Stimulated activated CD4-positive, alpha-beta T cell treated with anti-CD3 and anti-CD28 coated beads, Interleukin-2, amount 100 ng/mL, for 4 hours (primary cell): ENCODE data around the gene INPP5F.
"Not testable (repeated sequence)": the region's sequence is repeated elsewhere in the genome, so short reads cannot be mapped to it uniquely, and the experiment has no call there.

ENCODE experiments used
- DNase-seq: peaks from one replicate; pipeline ENCODE4 v3.0.0-alpha.2; 2020; ENCODE audit warnings: low read depth

The INPP5F gene

DNA sequence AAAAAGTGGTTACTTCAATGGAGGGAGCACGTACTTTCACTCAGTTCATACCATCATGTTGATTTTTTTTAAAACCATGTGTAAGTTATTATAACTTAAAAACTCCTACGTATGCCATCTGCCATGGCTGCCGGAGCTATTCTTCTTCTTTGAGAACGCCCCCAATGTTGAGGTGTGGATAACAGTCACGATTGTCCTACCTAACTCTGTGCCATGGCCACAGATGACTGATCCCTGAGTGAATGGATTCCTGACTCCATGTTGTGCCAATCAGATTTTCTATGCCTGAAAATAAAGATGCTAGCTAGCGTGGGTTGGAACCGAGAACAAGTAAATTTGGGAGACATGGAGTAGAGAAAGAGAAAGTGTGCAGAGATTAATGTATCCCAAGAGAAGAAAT lies 141.5 kb downstream of the INPP5F start:
- no peak for DNase-seq

DNA sequence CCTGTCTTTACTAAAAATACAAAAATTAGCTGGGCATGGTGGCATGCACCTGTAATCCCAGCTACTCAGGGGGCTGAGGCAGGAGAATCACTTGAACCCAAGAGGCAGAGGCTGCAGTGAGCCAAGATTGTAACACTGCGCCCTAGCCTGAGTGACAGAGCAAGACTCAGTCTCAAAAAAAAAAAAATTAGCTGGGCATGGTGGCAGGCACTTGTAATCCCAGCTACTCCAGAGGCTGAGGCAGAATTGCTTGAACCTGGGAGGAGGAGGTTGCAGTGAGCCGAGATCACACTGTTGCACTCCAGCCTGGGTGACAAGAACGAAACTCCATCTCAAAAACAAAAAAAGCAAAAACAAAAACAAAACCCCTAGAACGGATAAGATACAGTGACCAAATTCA lies 143.5 kb downstream of the INPP5F start:
- DNase-seq: not testable (repeated sequence)

DNA sequence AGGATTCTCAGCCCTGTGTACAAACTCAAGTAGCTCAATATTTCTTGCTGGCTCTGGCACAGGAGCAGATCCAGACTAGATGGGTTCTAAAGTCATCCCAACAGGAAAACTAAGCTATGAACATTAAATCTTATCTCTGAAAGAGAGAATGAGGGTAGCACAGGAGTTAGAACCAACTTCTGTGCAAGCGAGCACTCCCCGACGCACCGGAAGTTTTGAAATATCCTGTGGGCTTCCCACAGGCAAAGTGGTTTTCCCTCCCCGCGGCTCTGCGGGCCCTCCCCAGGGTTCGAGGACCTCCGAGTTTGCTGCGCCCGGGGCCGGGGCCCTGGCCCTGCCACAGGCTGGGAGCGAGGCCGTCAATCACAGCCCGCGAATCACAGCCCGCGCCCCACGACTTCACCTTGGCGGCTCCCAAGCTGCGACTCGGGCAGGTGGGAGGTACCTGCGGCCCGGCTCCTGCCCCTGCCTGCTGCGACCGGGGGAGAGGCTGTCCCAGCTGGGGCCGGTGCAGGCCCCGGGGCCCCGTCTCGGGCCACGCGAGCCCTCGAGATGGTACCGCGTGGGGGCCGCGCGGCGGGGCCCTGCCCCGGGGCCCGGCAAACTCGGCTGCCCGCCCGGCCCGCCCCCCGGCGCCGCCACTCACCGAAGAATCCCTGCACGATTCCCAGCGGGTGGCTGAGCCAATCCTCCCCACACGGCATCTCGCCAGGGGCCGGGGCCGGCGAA lies 146.2 kb downstream of the INPP5F start:
- DNase-seq: peak; percentile 22

DNA sequence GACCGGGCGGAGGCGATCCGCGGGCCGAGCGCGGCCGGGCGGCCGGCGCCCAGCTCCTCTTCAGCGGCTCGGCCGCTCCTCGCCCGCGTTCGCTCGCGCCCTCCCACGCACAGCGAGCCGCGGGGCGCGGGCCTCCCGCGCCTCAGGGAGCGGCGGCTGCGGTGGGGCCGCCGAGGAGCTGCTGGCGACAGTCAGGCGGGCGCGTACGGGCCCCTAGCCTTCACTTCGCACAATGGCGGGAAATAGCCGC lies 146.7 kb downstream of the INPP5F start, which contains the start of gene MCMBP:
MCMBP (minus strand) TSS at position 234 of the 250 bp plus-strand sequence. CDS start 259 bp downstream, outside the sequence.
- no peak for DNase-seq

DNA sequence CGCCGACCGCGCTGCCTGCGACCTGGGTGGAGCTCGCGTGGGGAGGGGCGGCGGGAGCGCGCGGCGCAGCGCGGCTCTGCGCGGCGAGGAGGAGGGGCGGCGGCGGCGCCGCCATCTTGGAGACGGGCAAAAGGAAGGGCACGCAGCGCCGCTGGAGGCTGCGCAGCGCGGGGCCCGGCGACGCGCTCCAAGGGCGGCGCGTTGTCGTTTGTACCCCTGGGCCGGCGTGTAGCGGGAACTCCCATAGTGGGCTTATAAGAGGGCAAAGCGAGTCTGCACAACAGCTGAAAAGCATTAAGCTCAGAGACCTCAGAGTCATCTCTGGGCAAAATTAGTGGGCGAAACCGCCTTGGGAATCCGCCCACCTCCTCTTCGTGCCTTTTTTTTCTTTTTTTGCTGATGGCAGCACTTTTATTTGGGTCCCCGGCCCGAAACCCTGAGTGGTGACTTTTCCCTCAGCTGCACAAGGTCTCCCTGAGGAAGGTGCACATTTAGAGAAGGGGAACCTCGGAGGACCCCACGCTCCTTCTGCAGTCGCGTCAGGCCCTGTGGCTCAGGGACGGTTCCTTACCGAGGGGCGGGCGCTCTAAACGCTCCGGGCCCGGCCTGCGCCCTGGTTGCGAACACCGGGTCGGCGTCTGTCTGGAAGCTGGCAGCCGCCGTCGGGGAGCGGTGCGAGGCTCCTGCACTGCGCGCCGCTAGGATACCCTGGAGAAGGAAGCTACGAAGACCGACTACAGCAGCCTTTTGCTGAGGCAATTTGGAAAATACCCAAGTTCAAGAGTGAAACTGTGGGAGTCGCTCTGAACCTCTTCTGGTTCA lies 147.2 kb downstream of the INPP5F start:
- DNase-seq: peak; percentile 84

DNA sequence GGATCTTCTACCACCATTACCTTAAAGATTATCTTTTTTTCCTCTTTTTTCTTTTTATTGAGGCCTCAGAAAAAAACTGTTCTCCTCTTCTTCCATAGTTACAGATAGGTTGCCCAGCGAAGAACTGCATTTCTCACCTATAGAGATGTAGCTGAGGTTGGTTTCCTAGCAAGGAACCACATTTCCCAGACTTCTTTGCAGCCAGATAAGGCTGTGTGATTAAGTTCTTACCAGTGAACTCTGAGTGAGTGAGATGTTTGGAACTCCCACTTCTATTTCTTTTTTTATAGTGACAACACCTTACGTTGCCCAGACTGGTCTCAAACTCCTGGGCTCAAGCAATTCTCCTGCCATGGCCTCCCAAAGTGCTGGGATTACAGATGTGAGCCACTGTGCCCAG lies 152.7 kb downstream of the INPP5F start:
- DNase-seq: no peak
